ENCODE results near the gene DAB2. TPM values are rescaled to one million over a fixed set of nuclear protein-coding genes. Genes with fewer than 3 reads are reported as not detected.
"Not testable (repeated sequence)": the region's sequence is repeated elsewhere in the genome, so short reads cannot be mapped to it uniquely, and the experiment has no call there.

DAB2 gene
- total RNA-seq, 1 donor from 2014 or later = 195 TPM

DNA sequence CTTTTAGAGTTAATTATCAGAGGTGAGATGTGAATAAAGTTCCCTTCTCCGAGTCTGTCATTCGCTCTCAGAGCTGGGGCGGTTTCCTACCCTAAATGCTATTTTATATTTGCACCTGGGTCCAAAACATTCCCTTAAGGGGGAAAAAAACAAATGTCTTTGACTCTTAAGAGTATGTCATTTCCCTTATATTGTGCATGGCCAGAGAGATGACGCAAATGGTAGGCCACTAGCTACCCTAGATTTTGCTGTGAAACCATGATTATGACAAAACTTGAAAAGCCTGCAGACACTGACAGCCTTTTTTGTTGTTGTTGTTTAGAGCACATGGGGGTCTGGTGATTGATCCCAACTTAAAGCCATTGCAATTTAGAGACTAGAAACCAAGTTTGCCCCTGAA, 12.8 kb downstream of the DAB2 start:
- H3K4me3 Mint-ChIP-seq (ENCODE audit: unreplicated experiment) = no peak overlapping the region
- peaks cover 80% of the 10 kb centered on the region for H3K4me1 Mint-ChIP-seq (ENCODE audit: unreplicated experiment)
- peak overlapping the region; percentile 74 for H3K27ac Mint-ChIP-seq (ENCODE audit: unreplicated experiment)
- H3K27me3 Mint-ChIP-seq (ENCODE audit: unreplicated experiment) = no peaks in the 10 kb centered on the region
- no peaks in the 10 kb centered on the region for H3K9me3 Mint-ChIP-seq (ENCODE audit: unreplicated experiment)
- DNase-seq (ENCODE audit: extremely low spot score, unreplicated experiment) = no peak
- TF ChIP-seq, protein P1, sequence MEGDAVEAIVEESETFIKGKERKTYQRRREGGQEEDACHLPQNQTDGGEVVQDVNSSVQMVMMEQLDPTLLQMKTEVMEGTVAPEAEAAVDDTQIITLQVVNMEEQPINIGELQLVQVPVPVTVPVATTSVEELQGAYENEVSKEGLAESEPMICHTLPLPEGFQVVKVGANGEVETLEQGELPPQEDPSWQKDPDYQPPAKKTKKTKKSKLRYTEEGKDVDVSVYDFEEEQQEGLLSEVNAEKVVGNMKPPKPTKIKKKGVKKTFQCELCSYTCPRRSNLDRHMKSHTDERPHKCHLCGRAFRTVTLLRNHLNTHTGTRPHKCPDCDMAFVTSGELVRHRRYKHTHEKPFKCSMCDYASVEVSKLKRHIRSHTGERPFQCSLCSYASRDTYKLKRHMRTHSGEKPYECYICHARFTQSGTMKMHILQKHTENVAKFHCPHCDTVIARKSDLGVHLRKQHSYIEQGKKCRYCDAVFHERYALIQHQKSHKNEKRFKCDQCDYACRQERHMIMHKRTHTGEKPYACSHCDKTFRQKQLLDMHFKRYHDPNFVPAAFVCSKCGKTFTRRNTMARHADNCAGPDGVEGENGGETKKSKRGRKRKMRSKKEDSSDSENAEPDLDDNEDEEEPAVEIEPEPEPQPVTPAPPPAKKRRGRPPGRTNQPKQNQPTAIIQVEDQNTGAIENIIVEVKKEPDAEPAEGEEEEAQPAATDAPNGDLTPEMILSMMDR (IDR thresholded peaks at IDR 0.05) = no peak
- H3K36me3 Mint-ChIP-seq (ENCODE audit: unreplicated experiment) = peaks cover 46% of the 10 kb centered on the region

- Mint-ChIP-seq H3K36me3 (ENCODE audit: unreplicated experiment) (peaks cover 41% of the 10 kb centered on the region), H3K27ac (ENCODE audit: unreplicated experiment) (peak overlapping the region; percentile 74), H3K4me1 (ENCODE audit: unreplicated experiment) (peaks cover 76% of the 10 kb centered on the region), H3K27me3 (ENCODE audit: unreplicated experiment) (no peaks in the 10 kb centered on the region), H3K4me3 (ENCODE audit: unreplicated experiment) (no peak overlapping the region), H3K9me3 (ENCODE audit: unreplicated experiment) (no peaks in the 10 kb centered on the region)
- TF ChIP-seq, protein P1 (IDR thresholded peaks at IDR 0.05) = no peak
- no peak for DNase-seq (ENCODE audit: extremely low spot score, unreplicated experiment)
Observed at GRCh38 chr5:39411061-39411460, 13.7 kb downstream of the DAB2 start.

GRCh38 chr5:39409033-39409432, 15.7 kb downstream of the DAB2 start:
- H3K36me3 Mint-ChIP-seq (ENCODE audit: unreplicated experiment) = peaks cover 46% of the 10 kb centered on the region
- no peaks in the 10 kb centered on the region for H3K27me3 Mint-ChIP-seq (ENCODE audit: unreplicated experiment)
- peak overlapping the region; percentile 54 for H3K27ac Mint-ChIP-seq (ENCODE audit: unreplicated experiment)
- no peak for DNase-seq (ENCODE audit: extremely low spot score, unreplicated experiment)
- no peak overlapping the region for H3K4me3 Mint-ChIP-seq (ENCODE audit: unreplicated experiment)
- no peaks in the 10 kb centered on the region for H3K9me3 Mint-ChIP-seq (ENCODE audit: unreplicated experiment)
- TF ChIP-seq, protein P1 (IDR thresholded peaks at IDR 0.05) = no peak
- peaks cover 64% of the 10 kb centered on the region for H3K4me1 Mint-ChIP-seq (ENCODE audit: unreplicated experiment)

- H3K4me1 Mint-ChIP-seq (ENCODE audit: unreplicated experiment) = peaks cover 49% of the 10 kb centered on the region
- no peak overlapping the region for H3K27ac Mint-ChIP-seq (ENCODE audit: unreplicated experiment)
- H3K4me3 Mint-ChIP-seq (ENCODE audit: unreplicated experiment) = no peak overlapping the region
- DNase-seq (ENCODE audit: extremely low spot score, unreplicated experiment) = no peak
- H3K9me3 Mint-ChIP-seq (ENCODE audit: unreplicated experiment) = no peaks in the 10 kb centered on the region
- TF ChIP-seq, protein P1 (IDR thresholded peaks at IDR 0.05) = no peak
- peaks cover 43% of the 10 kb centered on the region for H3K36me3 Mint-ChIP-seq (ENCODE audit: unreplicated experiment)
- no peaks in the 10 kb centered on the region for H3K27me3 Mint-ChIP-seq (ENCODE audit: unreplicated experiment)
Observed at GRCh38 chr5:39405083-39405843, 19.5 kb downstream of the DAB2 start.

DNA sequence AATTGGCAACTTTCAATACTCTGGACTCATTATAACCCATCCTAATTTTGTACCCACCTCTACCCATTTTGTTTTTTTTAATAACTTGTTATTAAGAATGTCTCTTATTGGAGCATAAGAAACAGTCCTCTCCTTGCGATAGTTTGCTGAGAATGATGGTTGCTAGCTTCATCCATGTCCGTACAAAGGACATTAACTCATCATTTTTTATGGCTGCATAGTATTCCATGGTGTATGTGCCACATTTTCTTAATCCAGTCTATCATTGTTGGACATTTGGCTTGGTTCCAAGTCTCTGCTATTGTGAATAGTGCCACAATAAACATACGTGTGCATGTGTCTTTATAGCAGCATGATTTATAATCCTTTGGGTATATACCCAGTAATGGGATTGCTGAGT, 21.0 kb downstream of the DAB2 start:
- not testable (repeated sequence) for DNase-seq (ENCODE audit: extremely low spot score, unreplicated experiment); H3K27ac Mint-ChIP-seq (ENCODE audit: unreplicated experiment); H3K27me3 Mint-ChIP-seq (ENCODE audit: unreplicated experiment); H3K4me3 Mint-ChIP-seq (ENCODE audit: unreplicated experiment); H3K9me3 Mint-ChIP-seq (ENCODE audit: unreplicated experiment)
- Mint-ChIP-seq H3K4me1 (ENCODE audit: unreplicated experiment) (peaks cover 48% of the 10 kb centered on the region), H3K36me3 (ENCODE audit: unreplicated experiment) (peaks cover 36% of the 10 kb centered on the region)

GRCh38 chr5:39402140-39402539, 22.6 kb downstream of the DAB2 start:
- H3K9me3 Mint-ChIP-seq (ENCODE audit: unreplicated experiment); H3K27ac Mint-ChIP-seq (ENCODE audit: unreplicated experiment); H3K4me3 Mint-ChIP-seq (ENCODE audit: unreplicated experiment); H3K27me3 Mint-ChIP-seq (ENCODE audit: unreplicated experiment); DNase-seq (ENCODE audit: extremely low spot score, unreplicated experiment): not testable (repeated sequence)
- peaks cover 34% of the 10 kb centered on the region for H3K36me3 Mint-ChIP-seq (ENCODE audit: unreplicated experiment)
- peaks cover 53% of the 10 kb centered on the region for H3K4me1 Mint-ChIP-seq (ENCODE audit: unreplicated experiment)
